WTC11 (cell line): ENCODE data around the gene NXN. TPM values are rescaled to one million over a fixed set of nuclear protein-coding genes. Genes with fewer than 3 reads are reported as not detected.

Source experiments
- ATAC-seq: fragments of 200-7000 bp; cut with Tn5 transposase; 2 replicates; pipeline ENCODE4 v1.10.0; 2021; ENCODE audit warnings: mild to moderate bottlenecking, moderate library complexity
- CTCF ChIA-PET: fragments of 300-600 bp; sonication (Branson Sonifier 250); formaldehyde crosslinking; loops from one replicate; lab custom pipeline; 2021; ENCODE audit warnings: antibody characterized with exemption; lab: Charles Lee
- POLR2A ChIA-PET: fragments of 350-600 bp; sonication (Branson Sonifier 250); formaldehyde crosslinking; loops from one replicate; lab custom pipeline; 2021; ENCODE audit warnings: antibody characterized with exemption; lab: Charles Lee
- DNase-seq: peaks from one replicate; pipeline ENCODE4 v3.0.0; 2021; ENCODE audit warnings: low spot score
- H3K27ac Mint-ChIP-seq: 2 replicates; pipeline ENCODE4 v1.8.0; 2021; ENCODE audit warnings: mixed read lengths
- H3K27me3 Mint-ChIP-seq: 2 replicates; pipeline ENCODE4 v1.8.0; 2021; ENCODE audit warnings: low read depth, mild to moderate bottlenecking, moderate library complexity, mixed read lengths
- H3K36me3 Mint-ChIP-seq: 2 replicates; pipeline ENCODE4 v1.8.0; 2021; ENCODE audit warnings: mixed read lengths
- H3K4me1 Mint-ChIP-seq: 2 replicates; pipeline ENCODE4 v1.8.0; 2022; ENCODE audit warnings: mixed read lengths
- H3K4me3 Mint-ChIP-seq: 2 replicates; pipeline ENCODE4 v1.8.0; 2021; ENCODE audit warnings: mild to moderate bottlenecking, moderate library complexity, mixed read lengths
- H3K9me3 Mint-ChIP-seq: 2 replicates; pipeline ENCODE4 v1.8.0; 2021; ENCODE audit warnings: mixed read lengths
- ATF1 ChIP-seq: sonication (generic); formaldehyde crosslinking; IDR thresholded peaks from 2 replicates; pipeline ENCODE4 v1.8.1; 2023; ENCODE audit warnings: mild to moderate bottlenecking, moderate library complexity, missing genetic modification reagents
- CREB1 ChIP-seq: sonication (generic); formaldehyde crosslinking; IDR thresholded peaks from 2 replicates; pipeline ENCODE4 v1.8.0; 2023; ENCODE audit warnings: mild to moderate bottlenecking, missing genetic modification reagents
- CTCF ChIP-seq: fragments of 200-600 bp; IDR thresholded peaks from 2 replicates; pipeline ENCODE4 v1.8.0; 2022; ENCODE audit warnings: antibody characterized with exemption
- E2F5 ChIP-seq: sonication (generic); formaldehyde crosslinking; IDR thresholded peaks from 2 replicates; pipeline ENCODE4 v1.8.1; 2022; ENCODE audit warnings: mild to moderate bottlenecking, moderate library complexity, missing genetic modification reagents
- FOXK1 ChIP-seq: sonication (generic); formaldehyde crosslinking; IDR thresholded peaks from 2 replicates; pipeline ENCODE4 v1.8.0; 2022; ENCODE audit warnings: mild to moderate bottlenecking, moderate library complexity, missing genetic modification reagents
- NFE2L1 ChIP-seq: sonication (generic); formaldehyde crosslinking; IDR thresholded peaks from 2 replicates; pipeline ENCODE4 v1.8.1; 2023; ENCODE audit warnings: missing genetic modification reagents
- NR1H2 ChIP-seq: sonication (generic); formaldehyde crosslinking; IDR thresholded peaks from 2 replicates; pipeline ENCODE4 v1.9.0; 2021; ENCODE audit warnings: mild to moderate bottlenecking, moderate library complexity, missing genetic modification reagents
- NR2C2 ChIP-seq: sonication (generic); formaldehyde crosslinking; IDR thresholded peaks from 2 replicates; pipeline ENCODE4 v1.8.0; 2022; ENCODE audit warnings: mild to moderate bottlenecking, missing genetic modification reagents
- STAT6 ChIP-seq: sonication (generic); formaldehyde crosslinking; conservative IDR thresholded peaks from 2 replicates; pipeline ENCODE4 v1.8.1; 2023; ENCODE audit warnings: mild to moderate bottlenecking, low read depth, missing genetic modification reagents, moderate library complexity
- TP53 ChIP-seq: sonication (generic); formaldehyde crosslinking; IDR thresholded peaks from 2 replicates; pipeline ENCODE4 v1.8.1; 2023; ENCODE audit warnings: mild to moderate bottlenecking, missing genetic modification reagents
- ZNF263 ChIP-seq: sonication (generic); formaldehyde crosslinking; IDR thresholded peaks from 2 replicates; pipeline ENCODE4 v1.8.1; 2022; ENCODE audit warnings: low read depth, mild to moderate bottlenecking, moderate library complexity, missing genetic modification reagents
- total RNA-seq: library from RNA; stranded (reverse); gene quantifications from 3 replicates; pipeline ENCODE4 v1.2.3, GENCODE V29; 2021
- TF ChIP-seq, protein P1 (sequence below): sonication (generic); formaldehyde crosslinking; IDR thresholded peaks from 2 replicates; pipeline ENCODE4 v1.8.0; 2023; ENCODE audit warnings: mild to moderate bottlenecking, missing genetic modification reagents
- TF ChIP-seq, protein P2 (sequence below): sonication (generic); formaldehyde crosslinking; IDR thresholded peaks from 2 replicates; pipeline ENCODE4 v1.8.1; 2022; ENCODE audit warnings: low read depth, missing genetic modification reagents, borderline replicate concordance
- TF ChIP-seq, protein P3 (sequence below): sonication (generic); formaldehyde crosslinking; IDR thresholded peaks from 2 replicates; pipeline ENCODE4 v1.8.1; 2023; ENCODE audit warnings: mild to moderate bottlenecking, missing genetic modification reagents, moderate library complexity

NXN gene
- total RNA-seq, 1 experiment from 2014 or later: 96.8 TPM

GRCh38 chr17:802481-802880 is 177.1 kb downstream of the NXN start (continued):
- TF ChIP-seq STAT6 (CRISPR knock-in tag) (no peak), FOXK1 (no peak)

DNA sequence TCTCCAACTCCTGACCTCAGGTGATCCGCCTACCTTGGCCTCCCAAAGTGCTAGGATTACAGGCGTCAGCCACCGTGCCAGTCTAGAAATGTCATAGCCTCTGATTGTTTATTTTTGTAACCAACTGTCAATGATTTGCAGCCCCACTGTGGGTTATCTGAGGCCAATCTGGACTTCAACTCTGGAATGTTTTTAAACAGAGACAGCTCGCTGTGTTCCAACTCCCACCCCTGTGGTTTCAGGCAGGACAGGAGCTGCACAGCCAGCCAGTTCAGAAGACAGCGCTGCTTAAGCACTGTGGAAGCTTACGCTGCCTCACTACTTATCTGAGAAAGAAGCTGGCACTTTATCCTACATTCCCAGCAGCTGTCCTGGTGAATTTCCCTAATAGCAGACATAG is 177.9 kb downstream of the NXN start:
- H3K27ac Mint-ChIP-seq: no peak overlapping the region; the same call in 1 of the 2 replicates
- TF ChIP-seq NR2C2 (CRISPR knock-in tag) (no peak), CREB1 (CRISPR knock-in tag) (no peak), NFE2L1 (CRISPR knock-in tag) (no peak), CTCF (no peak), NR1H2 (CRISPR knock-in tag) (no peak), E2F5 (CRISPR knock-in tag) (no peak), ZNF263 (CRISPR knock-in tag) (no peak), TP53 (CRISPR knock-in tag) (no peak), FOXK1 (no peak), ATF1 (no peak)
- TF ChIP-seq, protein P1, sequence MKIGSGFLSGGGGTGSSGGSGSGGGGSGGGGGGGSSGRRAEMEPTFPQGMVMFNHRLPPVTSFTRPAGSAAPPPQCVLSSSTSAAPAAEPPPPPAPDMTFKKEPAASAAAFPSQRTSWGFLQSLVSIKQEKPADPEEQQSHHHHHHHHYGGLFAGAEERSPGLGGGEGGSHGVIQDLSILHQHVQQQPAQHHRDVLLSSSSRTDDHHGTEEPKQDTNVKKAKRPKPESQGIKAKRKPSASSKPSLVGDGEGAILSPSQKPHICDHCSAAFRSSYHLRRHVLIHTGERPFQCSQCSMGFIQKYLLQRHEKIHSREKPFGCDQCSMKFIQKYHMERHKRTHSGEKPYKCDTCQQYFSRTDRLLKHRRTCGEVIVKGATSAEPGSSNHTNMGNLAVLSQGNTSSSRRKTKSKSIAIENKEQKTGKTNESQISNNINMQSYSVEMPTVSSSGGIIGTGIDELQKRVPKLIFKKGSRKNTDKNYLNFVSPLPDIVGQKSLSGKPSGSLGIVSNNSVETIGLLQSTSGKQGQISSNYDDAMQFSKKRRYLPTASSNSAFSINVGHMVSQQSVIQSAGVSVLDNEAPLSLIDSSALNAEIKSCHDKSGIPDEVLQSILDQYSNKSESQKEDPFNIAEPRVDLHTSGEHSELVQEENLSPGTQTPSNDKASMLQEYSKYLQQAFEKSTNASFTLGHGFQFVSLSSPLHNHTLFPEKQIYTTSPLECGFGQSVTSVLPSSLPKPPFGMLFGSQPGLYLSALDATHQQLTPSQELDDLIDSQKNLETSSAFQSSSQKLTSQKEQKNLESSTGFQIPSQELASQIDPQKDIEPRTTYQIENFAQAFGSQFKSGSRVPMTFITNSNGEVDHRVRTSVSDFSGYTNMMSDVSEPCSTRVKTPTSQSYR (CRISPR knock-in tag): no peak
- TF ChIP-seq, protein P2, sequence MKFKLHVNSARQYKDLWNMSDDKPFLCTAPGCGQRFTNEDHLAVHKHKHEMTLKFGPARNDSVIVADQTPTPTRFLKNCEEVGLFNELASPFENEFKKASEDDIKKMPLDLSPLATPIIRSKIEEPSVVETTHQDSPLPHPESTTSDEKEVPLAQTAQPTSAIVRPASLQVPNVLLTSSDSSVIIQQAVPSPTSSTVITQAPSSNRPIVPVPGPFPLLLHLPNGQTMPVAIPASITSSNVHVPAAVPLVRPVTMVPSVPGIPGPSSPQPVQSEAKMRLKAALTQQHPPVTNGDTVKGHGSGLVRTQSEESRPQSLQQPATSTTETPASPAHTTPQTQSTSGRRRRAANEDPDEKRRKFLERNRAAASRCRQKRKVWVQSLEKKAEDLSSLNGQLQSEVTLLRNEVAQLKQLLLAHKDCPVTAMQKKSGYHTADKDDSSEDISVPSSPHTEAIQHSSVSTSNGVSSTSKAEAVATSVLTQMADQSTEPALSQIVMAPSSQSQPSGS (CRISPR knock-in tag): no peak
- TF ChIP-seq, protein P3, sequence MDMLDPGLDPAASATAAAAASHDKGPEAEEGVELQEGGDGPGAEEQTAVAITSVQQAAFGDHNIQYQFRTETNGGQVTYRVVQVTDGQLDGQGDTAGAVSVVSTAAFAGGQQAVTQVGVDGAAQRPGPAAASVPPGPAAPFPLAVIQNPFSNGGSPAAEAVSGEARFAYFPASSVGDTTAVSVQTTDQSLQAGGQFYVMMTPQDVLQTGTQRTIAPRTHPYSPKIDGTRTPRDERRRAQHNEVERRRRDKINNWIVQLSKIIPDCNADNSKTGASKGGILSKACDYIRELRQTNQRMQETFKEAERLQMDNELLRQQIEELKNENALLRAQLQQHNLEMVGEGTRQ (CRISPR knock-in tag): no peak
- TF ChIP-seq, all 79 proteins: peak for 0
- ATAC-seq (no peak), DNase-seq (no peak)
- peaks cover 8% of the 10 kb centered on the region for H3K4me1 Mint-ChIP-seq
- ChIA-PET CTCF (interaction anchor here (1.0 kb wide), 1 partner anchor 76 kb away, joined by 3 read pairs; no protein-coding TSS in a partner anchor), POLR2A (no interaction called here)
- no peaks in the 10 kb centered on the region for H3K27me3 Mint-ChIP-seq
- H3K9me3 Mint-ChIP-seq: no peaks in the 10 kb centered on the region
- no peak overlapping the region for H3K4me3 Mint-ChIP-seq
- peaks cover 8% of the 10 kb centered on the region for H3K36me3 Mint-ChIP-seq
